ENCODE data around the gene NCSTN. TPM values are rescaled to one million over a fixed set of nuclear protein-coding genes. Genes with fewer than 3 reads are reported as not detected.

Gene NCSTN
- total RNA-seq, 1 donor: 165 TPM

DNA sequence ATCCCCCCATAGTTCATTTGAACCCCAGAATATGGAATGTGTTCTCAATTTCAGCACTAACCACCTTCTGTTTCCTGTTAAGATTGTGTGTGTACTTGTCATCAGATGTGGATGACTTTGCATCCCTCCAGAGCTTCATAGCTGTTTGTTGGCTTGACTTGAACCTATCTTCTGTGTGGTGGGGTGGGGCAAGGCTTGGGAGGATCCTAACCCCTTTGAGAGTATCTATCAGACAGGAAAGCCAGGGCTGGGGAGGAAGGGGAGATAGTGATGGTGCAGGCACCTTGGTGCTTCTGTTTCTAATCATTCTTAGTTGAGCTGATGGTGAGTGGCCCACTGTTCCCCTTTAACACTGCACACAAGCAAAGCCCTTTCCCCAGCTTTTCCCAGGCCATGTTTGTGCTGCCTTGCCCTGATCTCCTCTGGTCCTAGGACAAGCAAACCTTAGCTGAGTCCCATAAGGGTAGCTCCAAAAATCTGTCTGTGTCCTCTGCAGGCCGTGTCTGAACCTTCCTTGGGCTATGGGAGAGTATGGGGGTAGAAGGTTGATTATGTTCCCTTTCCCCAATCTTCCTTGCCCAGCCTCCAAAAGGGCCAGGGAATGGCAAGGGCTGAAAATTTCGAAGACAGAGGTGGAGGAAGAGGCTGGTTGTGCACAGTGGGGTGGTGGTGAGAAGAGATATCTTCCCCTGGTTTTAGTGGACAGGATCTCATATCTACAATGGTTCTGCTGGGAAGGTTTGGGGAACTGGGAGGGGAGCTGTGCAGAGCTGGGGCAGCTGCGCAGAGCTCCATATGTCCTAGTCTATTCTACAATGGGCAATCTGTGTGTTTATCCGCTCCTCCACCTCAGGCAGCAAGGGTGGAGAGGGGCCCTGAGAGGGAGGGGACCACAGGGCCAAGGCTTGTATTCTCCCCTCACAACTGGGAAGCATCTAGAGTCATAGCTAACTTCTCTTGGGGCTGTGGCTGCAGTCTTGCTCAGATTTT, 25.0 kb downstream of the NCSTN start:
- no peak for DNase-seq (ENCODE audit: insufficient read length, low spot score, missing footprints)

DNA sequence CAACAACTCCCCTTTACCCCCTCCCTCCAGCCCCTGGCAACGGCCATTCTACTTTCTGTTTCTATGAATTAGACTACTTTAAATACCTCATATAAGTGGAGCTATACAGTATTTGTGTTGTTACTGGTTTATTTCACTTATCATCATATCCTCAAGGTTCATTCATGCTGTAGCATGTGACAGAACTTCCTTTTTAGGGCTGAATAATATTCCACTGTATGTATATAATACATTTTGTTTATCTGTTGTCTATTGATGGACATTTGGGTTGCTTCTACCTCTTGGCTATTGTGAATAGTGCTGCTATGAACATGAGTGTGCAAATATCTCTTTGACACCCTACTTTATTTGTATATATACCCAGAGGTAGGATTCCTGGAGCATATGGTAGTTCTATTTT, 25.9 kb downstream of the NCSTN start:
- Histone ChIP-seq H4K20me1 (ENCODE audit: insufficient read depth, low read length) (no peaks in the 10 kb centered on the region), H3K27ac (ENCODE audit: low read depth, low read length) (no peak overlapping the region), H2AFZ (ENCODE audit: low read length) (no peak overlapping the region), H3K79me2 (ENCODE audit: insufficient read depth, low read length) (no peaks in the 10 kb centered on the region), H3K4me1 (ENCODE audit: insufficient read depth, low read length) (no peaks in the 10 kb centered on the region), H3K36me3 (ENCODE audit: insufficient read depth, low read length) (no peaks in the 10 kb centered on the region), H3K4me2 (ENCODE audit: insufficient read depth, low read length) (no peak overlapping the region), H3K4me3 (ENCODE audit: insufficient read depth, low read length) (no peak overlapping the region), H3K27me3 (ENCODE audit: insufficient read depth, low read length) (no peaks in the 10 kb centered on the region), H3K9me3 (ENCODE audit: low read depth, low read length) (no peaks in the 10 kb centered on the region)
- no peak for DNase-seq (ENCODE audit: insufficient read length, low spot score, missing footprints)
- TF ChIP-seq, protein P1, sequence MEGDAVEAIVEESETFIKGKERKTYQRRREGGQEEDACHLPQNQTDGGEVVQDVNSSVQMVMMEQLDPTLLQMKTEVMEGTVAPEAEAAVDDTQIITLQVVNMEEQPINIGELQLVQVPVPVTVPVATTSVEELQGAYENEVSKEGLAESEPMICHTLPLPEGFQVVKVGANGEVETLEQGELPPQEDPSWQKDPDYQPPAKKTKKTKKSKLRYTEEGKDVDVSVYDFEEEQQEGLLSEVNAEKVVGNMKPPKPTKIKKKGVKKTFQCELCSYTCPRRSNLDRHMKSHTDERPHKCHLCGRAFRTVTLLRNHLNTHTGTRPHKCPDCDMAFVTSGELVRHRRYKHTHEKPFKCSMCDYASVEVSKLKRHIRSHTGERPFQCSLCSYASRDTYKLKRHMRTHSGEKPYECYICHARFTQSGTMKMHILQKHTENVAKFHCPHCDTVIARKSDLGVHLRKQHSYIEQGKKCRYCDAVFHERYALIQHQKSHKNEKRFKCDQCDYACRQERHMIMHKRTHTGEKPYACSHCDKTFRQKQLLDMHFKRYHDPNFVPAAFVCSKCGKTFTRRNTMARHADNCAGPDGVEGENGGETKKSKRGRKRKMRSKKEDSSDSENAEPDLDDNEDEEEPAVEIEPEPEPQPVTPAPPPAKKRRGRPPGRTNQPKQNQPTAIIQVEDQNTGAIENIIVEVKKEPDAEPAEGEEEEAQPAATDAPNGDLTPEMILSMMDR (IDR thresholded peaks at IDR 0.05; ENCODE audit: extremely low read depth, low read depth, low read length): no peak

More for the DNA sequence above, 25.0 kb downstream of the NCSTN start:
- Histone ChIP-seq H3K4me3 (ENCODE audit: insufficient read depth, low read length) (no peak overlapping the region), H3K4me2 (ENCODE audit: insufficient read depth, low read length) (no peak overlapping the region), H3K79me2 (ENCODE audit: insufficient read depth, low read length) (no peaks in the 10 kb centered on the region), H3K9me3 (ENCODE audit: low read depth, low read length) (no peaks in the 10 kb centered on the region), H2AFZ (ENCODE audit: low read length) (no peak overlapping the region), H4K20me1 (ENCODE audit: insufficient read depth, low read length) (no peaks in the 10 kb centered on the region), H3K4me1 (ENCODE audit: insufficient read depth, low read length) (no peaks in the 10 kb centered on the region), H3K27me3 (ENCODE audit: insufficient read depth, low read length) (no peaks in the 10 kb centered on the region), H3K27ac (ENCODE audit: low read depth, low read length) (no peak overlapping the region), H3K36me3 (ENCODE audit: insufficient read depth, low read length) (no peaks in the 10 kb centered on the region)
- TF ChIP-seq, protein P1 (IDR thresholded peaks at IDR 0.05; ENCODE audit: extremely low read depth, low read depth, low read length): no peak

DNA sequence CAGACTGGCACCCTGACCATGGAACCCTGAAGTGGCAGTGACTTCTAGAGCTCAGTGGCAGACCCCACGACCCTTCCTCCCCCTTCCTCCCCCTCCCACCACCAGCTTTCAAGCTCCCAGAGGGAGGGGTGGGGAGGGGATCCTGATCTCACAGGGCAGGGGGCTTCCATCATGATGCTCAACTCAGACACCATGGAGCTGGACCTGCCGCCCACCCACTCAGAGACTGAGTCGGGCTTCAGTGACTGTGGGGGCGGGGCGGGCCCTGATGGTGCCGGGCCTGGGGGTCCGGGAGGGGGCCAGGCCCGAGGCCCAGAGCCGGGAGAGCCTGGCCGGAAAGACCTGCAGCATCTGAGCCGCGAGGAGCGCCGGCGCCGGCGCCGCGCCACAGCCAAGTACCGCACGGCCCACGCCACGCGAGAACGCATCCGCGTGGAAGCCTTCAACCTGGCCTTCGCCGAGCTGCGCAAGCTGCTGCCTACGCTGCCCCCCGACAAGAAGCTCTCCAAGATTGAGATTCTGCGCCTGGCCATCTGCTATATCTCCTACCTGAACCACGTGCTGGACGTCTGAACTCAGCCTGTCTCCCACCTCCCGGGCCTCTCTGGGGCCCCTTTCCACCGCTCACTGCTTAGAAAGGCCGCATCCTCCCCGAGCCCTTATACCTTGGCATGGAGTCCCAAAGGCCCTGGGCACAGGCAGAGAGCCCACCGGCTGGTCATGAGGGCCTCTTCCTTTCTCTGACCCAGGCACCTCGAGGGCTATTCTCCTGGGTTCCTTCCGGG, 27.6 kb downstream of the NCSTN start:
- Histone ChIP-seq H3K27ac (ENCODE audit: low read depth, low read length) (no peak overlapping the region), H2AFZ (ENCODE audit: low read length) (no peak overlapping the region), H4K20me1 (ENCODE audit: insufficient read depth, low read length) (no peaks in the 10 kb centered on the region), H3K9me3 (ENCODE audit: low read depth, low read length) (no peaks in the 10 kb centered on the region), H3K4me1 (ENCODE audit: insufficient read depth, low read length) (peaks cover 2% of the 10 kb centered on the region), H3K36me3 (ENCODE audit: insufficient read depth, low read length) (no peaks in the 10 kb centered on the region), H3K27me3 (ENCODE audit: insufficient read depth, low read length) (no peaks in the 10 kb centered on the region), H3K79me2 (ENCODE audit: insufficient read depth, low read length) (no peaks in the 10 kb centered on the region), H3K4me3 (ENCODE audit: insufficient read depth, low read length) (no peak overlapping the region), H3K4me2 (ENCODE audit: insufficient read depth, low read length) (no peak overlapping the region)
- no peak for DNase-seq (ENCODE audit: insufficient read length, low spot score, missing footprints)
- TF ChIP-seq, protein P1 (IDR thresholded peaks at IDR 0.05; ENCODE audit: extremely low read depth, low read depth, low read length): no peak

DNA sequence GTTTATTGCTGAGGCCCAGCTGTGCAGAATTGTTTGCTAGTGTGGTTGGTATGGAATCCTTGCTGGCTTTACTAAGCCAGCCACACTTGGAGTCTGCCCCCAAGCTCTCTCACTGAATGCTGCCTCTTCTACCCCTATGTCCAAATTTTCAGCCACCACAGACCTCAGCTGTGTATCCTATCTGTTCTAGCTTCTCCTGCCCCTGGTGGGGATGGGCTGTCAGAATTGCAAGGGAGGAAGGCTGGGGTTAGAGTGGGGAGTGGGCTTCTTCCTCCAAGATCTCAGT, 28.1 kb downstream of the NCSTN start:
- Histone ChIP-seq H3K4me1 (ENCODE audit: insufficient read depth, low read length) (peaks cover 4% of the 10 kb centered on the region), H3K36me3 (ENCODE audit: insufficient read depth, low read length) (no peaks in the 10 kb centered on the region), H3K4me3 (ENCODE audit: insufficient read depth, low read length) (no peak overlapping the region), H2AFZ (ENCODE audit: low read length) (no peak overlapping the region), H3K27ac (ENCODE audit: low read depth, low read length) (no peak overlapping the region), H3K4me2 (ENCODE audit: insufficient read depth, low read length) (no peak overlapping the region), H3K27me3 (ENCODE audit: insufficient read depth, low read length) (no peaks in the 10 kb centered on the region), H3K9me3 (ENCODE audit: low read depth, low read length) (no peaks in the 10 kb centered on the region), H3K79me2 (ENCODE audit: insufficient read depth, low read length) (no peaks in the 10 kb centered on the region), H4K20me1 (ENCODE audit: insufficient read depth, low read length) (no peaks in the 10 kb centered on the region)
- TF ChIP-seq, protein P1 (IDR thresholded peaks at IDR 0.05; ENCODE audit: extremely low read depth, low read depth, low read length): no peak
- DNase-seq (ENCODE audit: insufficient read length, low spot score, missing footprints): no peak
